Smooth muscle cell (in vitro differentiated cells): ENCODE measurements around the gene DIAPH1. TPM values are rescaled to one million over a fixed set of nuclear protein-coding genes. Genes with fewer than 3 reads are reported as not detected.

Experiments
- DNase-seq: peaks from one replicate; lab custom pipeline; 2025; ENCODE audit not compliant: unreplicated experiment; lab: John Stamatoyannopoulos, UW
- H2AFZ ChIP-seq: fragments of 200-600 bp; sonication (generic); 2 replicates; pipeline ENCODE4 v1.6.0; 2016; ENCODE audit warnings: antibody characterized with exemption, low read depth, mild to moderate bottlenecking
- H3F3A ChIP-seq: fragments of 200-600 bp; sonication (generic); 2 replicates; pipeline ENCODE4 v1.6.0; 2017; ENCODE audit warnings: antibody characterized with exemption, low read depth
- H3K27ac ChIP-seq: fragments of 200-600 bp; sonication (generic); 2 replicates; pipeline ENCODE4 v1.5.1; 2016; ENCODE audit warnings: low read depth, mild to moderate bottlenecking
- H3K27me3 ChIP-seq: fragments of 200-600 bp; sonication (generic); 2 replicates; pipeline ENCODE4 v1.6.1; 2016; ENCODE audit warnings: low read depth, mild to moderate bottlenecking
- H3K36me3 ChIP-seq: fragments of 200-600 bp; sonication (generic); 2 replicates; pipeline ENCODE4 v1.5.1; 2016; ENCODE audit warnings: low read depth
- H3K4me1 ChIP-seq: fragments of 200-600 bp; sonication (generic); 2 replicates; pipeline ENCODE4 v1.5.1; 2016; ENCODE audit warnings: low read depth
- H3K4me2 ChIP-seq: fragments of 200-600 bp; sonication (generic); 2 replicates; pipeline ENCODE4 v1.6.0; 2016; ENCODE audit warnings: mild to moderate bottlenecking
- H3K4me3 ChIP-seq: fragments of 200-600 bp; sonication (generic); 2 replicates; pipeline ENCODE4 v1.5.1; 2016; ENCODE audit warnings: mild to moderate bottlenecking
- H3K79me2 ChIP-seq: fragments of 200-600 bp; sonication (generic); 2 replicates; pipeline ENCODE4 v1.6.0; 2016; ENCODE audit warnings: low read depth, mild to moderate bottlenecking
- H3K9ac ChIP-seq: fragments of 200-600 bp; sonication (generic); 2 replicates; pipeline ENCODE4 v1.6.0; 2016; ENCODE audit warnings: low read depth
- H3K9me3 ChIP-seq: fragments of 200-600 bp; sonication (generic); replicated peaks from 2 replicates; pipeline ENCODE4 v1.5.1; 2016; ENCODE audit warnings: low read depth
- H4K20me1 ChIP-seq: fragments of 200-600 bp; sonication (generic); 2 replicates; pipeline ENCODE4 v1.6.0; 2016; ENCODE audit warnings: low read depth
- WGBS: methylation state at CpG from one replicate; pipeline ENCODE4 v1.1.7; 2016; ENCODE audit warnings: low lambda C conversion rate; 5-methylcytosine and 5-hydroxymethylcytosine counted together
- polyA plus RNA-seq: library from polyadenylated mRNA; unstranded; fragments of >200 nt; fragmentation: Nextera tagmentation; extraction: Ambion mirVana; gene quantifications from 2 replicates; pipeline ENCODE4 v1.2.1, GENCODE V29; 2016
- total RNA-seq: library from RNA; depleted of rRNA; stranded (reverse); fragments of >200 nt; gene quantifications from 2 replicates; pipeline ENCODE4 v1.2.3, GENCODE V29; 2014
- TF ChIP-seq, protein P1 (sequence below): fragments of 200-600 bp; sonication (generic); IDR thresholded peaks from 2 replicates; pipeline ENCODE4 v1.5.1; 2017; ENCODE audit warnings: borderline replicate concordance, mild to moderate bottlenecking, antibody characterized with exemption; ENCODE audit not compliant: insufficient read depth, poor library complexity, severe bottlenecking

Gene DIAPH1
- total and polyA plus RNA-seq, 2 experiments from 2014 or later, result 15.4 to 26.7 TPM

GRCh38 chr5:141560725-141561483 lies 57.9 kb downstream of the DIAPH1 start:
- peak overlapping the region; percentile 35 for H3K4me3 ChIP-seq
- peak; percentile 20 for DNase-seq
- H3K27me3 ChIP-seq, result no peaks in the 10 kb centered on the region
- H3K36me3 ChIP-seq, result no peaks in the 10 kb centered on the region
- no peaks in the 10 kb centered on the region for H3K79me2 ChIP-seq
- no peaks in the 10 kb centered on the region for H4K20me1 ChIP-seq
- H3K4me2 ChIP-seq, result peak overlapping the region; percentile 83
- peak overlapping the region; percentile 97 for H3K27ac ChIP-seq
- peaks cover 9% of the 10 kb centered on the region for H3F3A ChIP-seq
- peak overlapping the region; percentile 89 for H3K9ac ChIP-seq
- H3K4me1 ChIP-seq, result peaks cover 16% of the 10 kb centered on the region
- 18% methylated on average over 9 of the region's 9 CpGs for WGBS
- TF ChIP-seq, protein P1, sequence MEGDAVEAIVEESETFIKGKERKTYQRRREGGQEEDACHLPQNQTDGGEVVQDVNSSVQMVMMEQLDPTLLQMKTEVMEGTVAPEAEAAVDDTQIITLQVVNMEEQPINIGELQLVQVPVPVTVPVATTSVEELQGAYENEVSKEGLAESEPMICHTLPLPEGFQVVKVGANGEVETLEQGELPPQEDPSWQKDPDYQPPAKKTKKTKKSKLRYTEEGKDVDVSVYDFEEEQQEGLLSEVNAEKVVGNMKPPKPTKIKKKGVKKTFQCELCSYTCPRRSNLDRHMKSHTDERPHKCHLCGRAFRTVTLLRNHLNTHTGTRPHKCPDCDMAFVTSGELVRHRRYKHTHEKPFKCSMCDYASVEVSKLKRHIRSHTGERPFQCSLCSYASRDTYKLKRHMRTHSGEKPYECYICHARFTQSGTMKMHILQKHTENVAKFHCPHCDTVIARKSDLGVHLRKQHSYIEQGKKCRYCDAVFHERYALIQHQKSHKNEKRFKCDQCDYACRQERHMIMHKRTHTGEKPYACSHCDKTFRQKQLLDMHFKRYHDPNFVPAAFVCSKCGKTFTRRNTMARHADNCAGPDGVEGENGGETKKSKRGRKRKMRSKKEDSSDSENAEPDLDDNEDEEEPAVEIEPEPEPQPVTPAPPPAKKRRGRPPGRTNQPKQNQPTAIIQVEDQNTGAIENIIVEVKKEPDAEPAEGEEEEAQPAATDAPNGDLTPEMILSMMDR, result peak; percentile 85
- H3K9me3 ChIP-seq, result no peaks in the 10 kb centered on the region
- peak overlapping the region; percentile 63 for H2AFZ ChIP-seq

DNA sequence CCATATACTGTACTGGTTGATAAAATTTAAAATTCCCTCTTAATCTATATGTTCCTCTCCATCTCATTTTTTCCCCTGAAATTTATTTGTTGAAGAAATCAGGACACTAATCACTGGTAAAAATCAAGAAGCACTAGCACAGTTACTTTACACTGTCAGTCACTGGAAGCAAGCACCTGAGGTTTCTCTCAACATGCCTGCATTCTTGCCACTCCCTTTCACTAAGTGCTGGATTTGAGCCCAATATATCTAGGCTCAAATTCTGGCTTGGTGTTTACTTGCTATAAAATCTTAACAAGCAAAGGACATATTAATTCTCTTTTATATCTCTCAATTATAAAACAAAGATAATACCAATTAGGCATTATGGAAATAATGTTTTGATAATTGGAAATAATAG lies 58.6 kb downstream of the DIAPH1 start:
- TF ChIP-seq, protein P1, result no peak
- H3K27ac ChIP-seq, result peak overlapping the region; percentile 97
- H4K20me1 ChIP-seq, result no peaks in the 10 kb centered on the region
- H3K9ac ChIP-seq, result peak overlapping the region; percentile 89
- no peaks in the 10 kb centered on the region for H3K36me3 ChIP-seq
- peak overlapping the region; percentile 35 for H3K4me3 ChIP-seq
- DNase-seq, result no peak
- peak overlapping the region; percentile 83 for H3K4me2 ChIP-seq
- peaks cover 9% of the 10 kb centered on the region for H3F3A ChIP-seq
- H3K4me1 ChIP-seq, result peaks cover 16% of the 10 kb centered on the region
- no peaks in the 10 kb centered on the region for H3K79me2 ChIP-seq
- H3K9me3 ChIP-seq, result no peaks in the 10 kb centered on the region
- H2AFZ ChIP-seq, result peak overlapping the region; percentile 63
- no peaks in the 10 kb centered on the region for H3K27me3 ChIP-seq

DNA sequence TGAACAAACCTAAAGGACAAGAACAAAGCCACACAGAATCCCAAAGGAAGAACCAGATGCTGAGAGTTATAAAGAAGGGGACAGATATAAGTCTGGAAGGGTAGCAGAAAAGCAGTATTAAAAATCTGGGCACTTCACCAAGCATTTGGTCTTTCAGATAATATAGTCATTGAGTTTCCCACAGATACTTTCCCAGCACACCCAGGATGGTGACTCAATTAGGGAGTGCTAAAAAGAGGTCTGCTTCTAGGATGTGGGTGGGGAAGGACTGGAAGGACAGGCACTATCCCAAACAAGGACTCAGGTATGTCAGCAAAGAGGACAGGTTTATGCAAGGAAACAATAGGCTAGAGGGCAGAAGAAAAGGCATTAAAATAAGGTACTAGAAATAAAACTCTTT lies 59.3 kb downstream of the DIAPH1 start:
- Histone ChIP-seq H3K4me3 (no peak overlapping the region), H3K9me3 (no peaks in the 10 kb centered on the region), H3K4me2 (peak overlapping the region; percentile 83), H3F3A (peaks cover 9% of the 10 kb centered on the region), H3K79me2 (no peaks in the 10 kb centered on the region), H3K4me1 (peaks cover 16% of the 10 kb centered on the region), H3K9ac (peak overlapping the region; percentile 89), H3K27ac (peak overlapping the region; percentile 97), H3K36me3 (no peaks in the 10 kb centered on the region), H4K20me1 (no peaks in the 10 kb centered on the region), H2AFZ (no peak overlapping the region), H3K27me3 (no peaks in the 10 kb centered on the region)
- no peak for DNase-seq
- TF ChIP-seq, protein P1, result no peak

DNA sequence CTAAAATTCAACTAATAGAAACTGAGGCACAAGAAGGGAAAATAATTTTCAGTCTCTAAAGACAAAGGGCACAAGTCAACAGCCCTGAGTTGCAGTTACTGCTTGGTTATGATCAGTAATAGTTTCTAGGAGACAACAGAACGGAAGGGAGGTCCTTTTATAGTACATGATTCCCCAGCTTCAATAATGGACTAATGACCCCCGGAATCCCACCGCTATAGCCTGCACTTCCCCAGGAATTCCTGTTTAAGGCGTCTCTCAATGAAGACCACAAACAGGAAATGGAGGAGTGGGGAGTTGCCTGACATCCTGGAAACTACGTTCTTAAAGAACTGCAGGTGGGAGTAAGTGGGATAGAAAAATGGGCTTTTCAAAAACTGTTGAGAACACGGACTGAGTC lies 60.6 kb downstream of the DIAPH1 start:
- Histone ChIP-seq H3K4me1 (peaks cover 16% of the 10 kb centered on the region), H3K27ac (peak overlapping the region; percentile 97), H3K4me2 (no peak overlapping the region), H3F3A (peaks cover 9% of the 10 kb centered on the region), H3K4me3 (no peak overlapping the region), H4K20me1 (no peaks in the 10 kb centered on the region), H3K27me3 (no peaks in the 10 kb centered on the region), H3K36me3 (no peaks in the 10 kb centered on the region), H2AFZ (no peak overlapping the region), H3K9ac (peak overlapping the region; percentile 89), H3K9me3 (no peaks in the 10 kb centered on the region), H3K79me2 (no peaks in the 10 kb centered on the region)
- TF ChIP-seq, protein P1, result no peak
- DNase-seq, result no peak
- 47% methylated on average over 6 of the region's 6 CpGs for WGBS
